Adrenal gland (tissue), 12 donors: ENCODE results near the gene GPBAR1. TPM values are rescaled to one million over a fixed set of nuclear protein-coding genes. Genes with fewer than 3 reads are reported as not detected.

Experiments used
- DNase-seq, 7 donors: peaks; one replicate each; pipeline ENCODE4 v3.0.0-alpha.2; 2019 to 2020
- H3K27ac ChIP-seq, 5 donors: fragments of 200-600 bp; sonication (generic) in 4 of 5; 1 replicate in 3 of 5; 2 replicates in 2 of 5; pipeline versions ENCODE4 v1.5.1 to v1.8.0; 2016 to 2020; ENCODE audit warnings: mild to moderate bottlenecking in 1 of 5
- H3K27me3 ChIP-seq: fragments of 200-600 bp; 2 replicates; pipeline ENCODE4 v1.8.0; 2021
- H3K36me3 ChIP-seq, 2 donors: fragments of 200-600 bp; replicated peaks in 1 of 2; 1 replicate in 1 of 2; 2 replicates in 1 of 2; pipeline versions ENCODE4 v1.5.1 to v1.8.0; 2018 to 2022
- H3K4me1 ChIP-seq, 2 donors: fragments of 200-600 bp; replicated peaks in 1 of 2; 1 replicate in 1 of 2; 2 replicates in 1 of 2; pipeline versions ENCODE4 v1.5.1 to v1.8.0; 2018 to 2021
- H3K4me3 ChIP-seq, 4 donors: fragments of 200-600 bp; sonication (generic) in 3 of 4; one replicate each; pipeline ENCODE4 v1.5.1; 2016 to 2018
- H3K9me3 ChIP-seq, 3 donors: fragments of 200-600 bp; sonication (generic) in 1 of 3; replicated peaks in 1 of 3; 1 replicate in 2 of 3; 2 replicates in 1 of 3; pipeline versions ENCODE4 v1.5.1 to v1.8.0; 2016 to 2021
- POLR2A ChIP-seq, 2 donors: fragments of 450-650 bp; IDR thresholded peaks; one replicate each; pipeline ENCODE4 v1.6.1; 2017; ENCODE audit warnings: antibody characterized with exemption in 2 of 2, mild to moderate bottlenecking in 2 of 2, moderate library complexity in 1 of 2
- WGBS, 4 donors: extraction: QIAGEN DNeasy Blood & Tissue Kit in 2 of 4; methylation state at CpG; one replicate each; pipeline versions ENCODE4 v1.1.5 to v1.1.7; 2013 to 2017; 5-methylcytosine and 5-hydroxymethylcytosine counted together
- intact Hi-C, 2 donors: fragments of 100-400 bp; cut with DNase I; formaldehyde crosslinking; loops; one replicate each; pipeline versions ENCODE4 v1.14.1 to v1.15.0; 2022 to 2023
- polyA plus RNA-seq, 3 donors: library from polyadenylated mRNA; stranded (reverse); fragments of 200-250 nt in 2 of 3; fragments of 350-450 nt in 1 of 3; fragmentation: Illumina TruSeq in 1 of 3; extraction: RNeasy Lipid Tissue Mini Kit (QIAGEN cat#74804) in 1 of 3; gene quantifications; one replicate each; pipeline ENCODE4 v1.2.3, GENCODE V29; 2013 to 2014
- total RNA-seq, 9 donors: library from RNA; depleted of rRNA in 4 of 9; stranded (reverse); fragments of >200 nt in 4 of 9; fragments of 120-200 nt in 1 of 9; fragmentation: NEBNext Ultra II Directional in 1 of 9; extraction: Animal tissue kit (Norgen Biotek cat#: 25700) in 1 of 9; gene quantifications; one replicate each; pipeline versions ENCODE4 v1.1.0 to v1.2.4, GENCODE V29; 2013 to 2023
- TF ChIP-seq, protein P1 (sequence below), 6 experiments: fragments of 450-650 bp in 4 of 6; fragments of 200-600 bp in 2 of 6; sonication (generic) in 1 of 6; IDR thresholded peaks; 1 replicate in 5 of 6; 2 replicates in 1 of 6; pipeline versions ENCODE4 v1.5.1 to v1.8.0; 2016 to 2021; ENCODE audit warnings: antibody characterized with exemption in 6 of 6, mild to moderate bottlenecking in 2 of 6, moderate library complexity in 1 of 6
- donor health status: healthy with polysubstance abuse.
- donor health status: Bipolar disorder and iron deficiency.
- donor health status: DM: yes; HTN: yes; CAD: no.
- donor health status: DM: no; HTN: no; CAD: no.
- donor health status: DM: no; HTN: no; CAD: no.
- donor health status: DM: yes; HTN: yes; CAD: no.

Gene GPBAR1
- total and polyA plus RNA-seq, 12 donors = 0.11 to 15.3 (median 2.9) TPM

- TF ChIP-seq, protein P1, sequence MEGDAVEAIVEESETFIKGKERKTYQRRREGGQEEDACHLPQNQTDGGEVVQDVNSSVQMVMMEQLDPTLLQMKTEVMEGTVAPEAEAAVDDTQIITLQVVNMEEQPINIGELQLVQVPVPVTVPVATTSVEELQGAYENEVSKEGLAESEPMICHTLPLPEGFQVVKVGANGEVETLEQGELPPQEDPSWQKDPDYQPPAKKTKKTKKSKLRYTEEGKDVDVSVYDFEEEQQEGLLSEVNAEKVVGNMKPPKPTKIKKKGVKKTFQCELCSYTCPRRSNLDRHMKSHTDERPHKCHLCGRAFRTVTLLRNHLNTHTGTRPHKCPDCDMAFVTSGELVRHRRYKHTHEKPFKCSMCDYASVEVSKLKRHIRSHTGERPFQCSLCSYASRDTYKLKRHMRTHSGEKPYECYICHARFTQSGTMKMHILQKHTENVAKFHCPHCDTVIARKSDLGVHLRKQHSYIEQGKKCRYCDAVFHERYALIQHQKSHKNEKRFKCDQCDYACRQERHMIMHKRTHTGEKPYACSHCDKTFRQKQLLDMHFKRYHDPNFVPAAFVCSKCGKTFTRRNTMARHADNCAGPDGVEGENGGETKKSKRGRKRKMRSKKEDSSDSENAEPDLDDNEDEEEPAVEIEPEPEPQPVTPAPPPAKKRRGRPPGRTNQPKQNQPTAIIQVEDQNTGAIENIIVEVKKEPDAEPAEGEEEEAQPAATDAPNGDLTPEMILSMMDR (IDR thresholded peaks at IDR 0.05) = no peak
- TF ChIP-seq POLR2A (IDR thresholded peaks at IDR 0.05) = no peak
- H3K27ac ChIP-seq = peak overlapping the region in 1 of 5 donors; percentile 1
- DNase-seq = no peak
- no peaks in the 10 kb centered on the region for H3K9me3 ChIP-seq
- intact Hi-C loops = no loop called here
- peaks cover 0 to 56% of the 10 kb centered on the region in 2 donors for H3K36me3 ChIP-seq
- no peaks in the 10 kb centered on the region for H3K27me3 ChIP-seq
- H3K4me1 ChIP-seq = peaks cover 12 to 27% of the 10 kb centered on the region in 2 donors
- no peak overlapping the region for H3K4me3 ChIP-seq
- WGBS, 4 donors = 79 to 94% (median 80%) methylated on average over 2 of the region's 2 CpGs
Observed at GRCh38 chr2:218273908-218274249, 13.1 kb downstream of the GPBAR1 start.

DNA sequence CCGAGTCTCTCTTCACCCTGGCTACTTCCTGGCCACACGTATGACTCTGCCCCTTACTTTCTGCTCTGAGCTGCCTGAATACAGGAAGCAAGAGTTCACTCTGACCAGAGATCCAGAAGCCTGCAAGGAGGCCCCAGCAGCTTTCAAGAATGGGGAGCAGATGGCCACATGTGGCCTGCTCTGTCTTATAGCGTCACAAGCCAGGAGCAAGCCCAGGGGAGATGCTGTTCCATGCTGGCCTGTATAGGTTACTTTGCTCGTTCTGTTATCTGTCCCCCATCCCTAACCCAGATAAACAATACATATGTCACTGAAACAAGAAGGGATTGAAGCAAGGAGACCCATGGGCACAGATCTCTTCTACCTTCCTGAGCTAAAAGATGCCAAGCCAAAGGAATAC lies 13.8 kb downstream of the GPBAR1 start:
- intact Hi-C loops = no loop called here
- peaks cover 12 to 22% of the 10 kb centered on the region in 2 donors for H3K4me1 ChIP-seq

DNA sequence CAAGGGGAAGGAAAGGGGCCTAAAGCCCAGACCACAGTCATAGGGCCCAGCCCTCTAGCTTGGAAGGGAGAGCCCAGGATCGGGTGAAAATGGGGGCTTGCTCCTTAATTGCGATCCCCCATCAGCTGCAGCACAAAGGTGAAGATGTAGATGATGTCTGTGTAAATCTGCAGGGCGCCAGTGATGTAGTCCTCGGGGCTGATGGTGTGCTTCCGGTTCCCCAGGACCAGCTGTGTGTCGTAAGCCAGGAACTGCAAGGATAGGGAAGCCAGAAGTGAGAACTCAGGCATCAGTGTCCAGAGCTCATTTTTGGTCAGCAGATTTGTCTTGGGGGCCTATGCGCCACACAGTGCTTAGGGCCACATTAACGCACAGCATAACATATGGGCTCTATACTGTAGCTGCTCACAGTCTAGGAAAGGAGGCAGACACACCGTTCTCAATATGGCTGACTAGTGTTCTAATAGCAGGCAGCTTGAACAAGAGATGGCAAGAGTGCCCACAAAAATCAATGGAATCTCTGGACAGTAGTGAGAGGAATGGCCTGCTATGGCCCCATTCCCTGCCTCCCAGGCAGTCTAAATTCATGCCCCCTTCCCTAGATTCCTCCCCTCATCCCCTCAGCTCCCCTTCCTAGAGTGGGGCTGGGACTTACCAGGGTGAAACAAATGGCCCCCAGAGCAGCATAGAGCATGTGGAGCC lies 14.7 kb downstream of the GPBAR1 start:
- H3K27me3 ChIP-seq = no peaks in the 10 kb centered on the region
- no peak for DNase-seq
- H3K9me3 ChIP-seq = no peaks in the 10 kb centered on the region
- intact Hi-C loops = no loop called here
- H3K36me3 ChIP-seq = peaks cover 0 to 72% of the 10 kb centered on the region in 2 donors
- peaks cover 12 to 22% of the 10 kb centered on the region in 2 donors for H3K4me1 ChIP-seq
- WGBS, 4 donors = 79 to 95% (median 85%) methylated on average over 3 to 9 of the region's 9 CpGs
- peak overlapping the region in 1 of 5 donors; percentile 35 for H3K27ac ChIP-seq
- TF ChIP-seq POLR2A (IDR thresholded peaks at IDR 0.05) = no peak
- TF ChIP-seq, protein P1 (IDR thresholded peaks at IDR 0.05) = no peak
- no peak overlapping the region for H3K4me3 ChIP-seq

More for the DNA sequence above, 13.8 kb downstream of the GPBAR1 start:
- H3K27me3 ChIP-seq = no peaks in the 10 kb centered on the region
- no peak for DNase-seq
- peaks cover 0 to 63% of the 10 kb centered on the region in 2 donors for H3K36me3 ChIP-seq
- H3K27ac ChIP-seq = peak overlapping the region in 1 of 5 donors; percentile 5
- no peaks in the 10 kb centered on the region for H3K9me3 ChIP-seq
- WGBS, 4 donors = 64 to 78% (median 68%) methylated on average over 4 of the region's 4 CpGs
- TF ChIP-seq, protein P1 (IDR thresholded peaks at IDR 0.05) = no peak
- TF ChIP-seq POLR2A (IDR thresholded peaks at IDR 0.05) = no peak
- no peak overlapping the region for H3K4me3 ChIP-seq

DNA sequence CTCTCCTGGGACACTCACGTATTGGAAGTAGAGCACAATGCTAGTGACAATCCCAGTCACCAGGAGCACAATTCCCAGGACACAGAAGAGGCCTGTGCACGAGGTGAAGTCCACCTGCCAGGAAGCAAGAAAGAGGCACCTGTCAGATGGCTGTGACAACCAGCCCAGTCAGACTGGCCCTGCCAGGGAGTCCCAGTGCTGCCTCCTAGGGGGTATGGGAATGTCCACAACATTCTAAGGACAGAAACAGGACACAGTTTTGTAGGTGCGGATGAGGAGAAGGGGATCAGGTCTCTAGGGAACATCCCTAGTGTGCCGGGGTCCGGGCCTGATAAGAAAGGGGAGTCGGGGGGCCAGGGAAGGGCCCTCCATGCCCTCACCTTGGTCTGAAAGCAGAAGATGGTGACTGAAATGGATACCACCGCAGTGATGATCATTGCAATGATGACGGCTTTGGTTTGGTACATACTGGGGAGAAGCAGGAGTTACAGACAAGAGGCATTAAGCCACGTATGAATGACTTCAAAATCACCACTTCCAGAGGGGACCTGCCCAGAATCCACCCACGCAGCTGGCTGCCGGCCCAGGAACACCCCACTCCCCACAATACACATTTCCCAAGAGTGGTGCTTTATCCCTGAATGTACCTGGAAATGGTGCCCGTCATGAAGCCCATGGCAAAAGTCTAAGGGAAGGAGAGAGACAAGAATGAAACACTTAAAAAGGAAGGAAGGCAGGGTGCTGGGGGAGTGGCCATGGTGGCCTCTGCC lies 16.4 kb downstream of the GPBAR1 start:
- Histone ChIP-seq H3K36me3 (peaks cover 0 to 89% of the 10 kb centered on the region in 2 donors), H3K4me3 (no peak overlapping the region), H3K9me3 (no peaks in the 10 kb centered on the region), H3K27me3 (no peaks in the 10 kb centered on the region), H3K27ac (no peak overlapping the region), H3K4me1 (peaks cover 13 to 19% of the 10 kb centered on the region in 2 donors)
- TF ChIP-seq, protein P1 (IDR thresholded peaks at IDR 0.05) = no peak
- no peak for TF ChIP-seq POLR2A (IDR thresholded peaks at IDR 0.05)
- WGBS, 4 donors = 80 to 85% (median 83%) methylated on average over 11 to 12 of the region's 12 CpGs
- intact Hi-C loops = no loop called here
- no peak for DNase-seq
